Ecto neural progenitor cell (in vitro differentiated cells): Measurements from ENCODE around the gene KLRB1.
"Not testable (repeated sequence)": the region's sequence is repeated elsewhere in the genome, so short reads cannot be mapped to it uniquely, and the experiment has no call there.

Source experiments
- DNase-seq: peaks from one replicate; pipeline ENCODE4 v3.0.0-alpha.2; 2018; ENCODE audit warnings: low spot score

Gene KLRB1

GRCh38 chr12:9619411-9620179 is 11.9 kb upstream of the KLRB1 start:
- DNase-seq = no peak

GRCh38 chr12:9618906-9619305 is 11.2 kb upstream of the KLRB1 start:
- not testable (repeated sequence) for DNase-seq

GRCh38 chr12:9617124-9617523 is 9.4 kb upstream of the KLRB1 start:
- no peak for DNase-seq

GRCh38 chr12:9615420-9616136 is 7.9 kb upstream of the KLRB1 start:
- DNase-seq = no peak

- not testable (repeated sequence) for DNase-seq
These were observed 2.9 kb upstream of the KLRB1 start for GRCh38 chr12:9610606-9611005.

GRCh38 chr12:9606736-9607372 is 862 bp downstream of the KLRB1 start:
- no peak for DNase-seq

- DNase-seq = no peak
These were observed 1.5 kb downstream of the KLRB1 start for GRCh38 chr12:9606247-9606646.

- no peak for DNase-seq
These were observed 2.2 kb downstream of the KLRB1 start for GRCh38 chr12:9605483-9605882.

GRCh38 chr12:9604287-9604686 is 3.4 kb downstream of the KLRB1 start:
- DNase-seq = no peak

GRCh38 chr12:9600426-9600825 is 7.3 kb downstream of the KLRB1 start:
- not testable (repeated sequence) for DNase-seq

GRCh38 chr12:9598363-9598762 is 9.4 kb downstream of the KLRB1 start:
- no peak for DNase-seq

- no peak for DNase-seq
These were observed 10.4 kb downstream of the KLRB1 start for GRCh38 chr12:9597365-9597764.

GRCh38 chr12:9590441-9590840 is 17.3 kb downstream of the KLRB1 start:
- no peak for DNase-seq

- DNase-seq = no peak
These were observed 19.0 kb downstream of the KLRB1 start for GRCh38 chr12:9588749-9589148.

GRCh38 chr12:9587987-9588600 is 19.6 kb downstream of the KLRB1 start:
- DNase-seq = no peak

- DNase-seq = not testable (repeated sequence)
These were observed 30.0 kb downstream of the KLRB1 start for GRCh38 chr12:9577729-9578128.

- not testable (repeated sequence) for DNase-seq
These were observed 40.6 kb downstream of the KLRB1 start for GRCh38 chr12:9567151-9567550.

- not testable (repeated sequence) for DNase-seq
These were observed 41.6 kb downstream of the KLRB1 start for GRCh38 chr12:9566113-9566512.

- not testable (repeated sequence) for DNase-seq
These were observed 43.3 kb downstream of the KLRB1 start for GRCh38 chr12:9564418-9564817.

- DNase-seq = not testable (repeated sequence)
These were observed 44.8 kb downstream of the KLRB1 start for GRCh38 chr12:9562841-9563453.

- not testable (repeated sequence) for DNase-seq
These were observed 62.2 kb downstream of the KLRB1 start for GRCh38 chr12:9545489-9545888.
